Smooth muscle cell (in vitro differentiated cells): Measurements from ENCODE around the gene KRT37. TPM values are rescaled to one million over a fixed set of nuclear protein-coding genes. Genes with fewer than 3 reads are reported as not detected.

ENCODE experiments used
- DNase-seq: peaks from one replicate; lab custom pipeline; 2025; ENCODE audit not compliant: unreplicated experiment; lab: John Stamatoyannopoulos, UW
- H2AFZ ChIP-seq: fragments of 200-600 bp; sonication (generic); 2 replicates; pipeline ENCODE4 v1.6.0; 2016; ENCODE audit warnings: antibody characterized with exemption, low read depth, mild to moderate bottlenecking
- H3F3A ChIP-seq: fragments of 200-600 bp; sonication (generic); 2 replicates; pipeline ENCODE4 v1.6.0; 2017; ENCODE audit warnings: antibody characterized with exemption, low read depth
- H3K27ac ChIP-seq: fragments of 200-600 bp; sonication (generic); 2 replicates; pipeline ENCODE4 v1.5.1; 2016; ENCODE audit warnings: low read depth, mild to moderate bottlenecking
- H3K27me3 ChIP-seq: fragments of 200-600 bp; sonication (generic); 2 replicates; pipeline ENCODE4 v1.6.1; 2016; ENCODE audit warnings: low read depth, mild to moderate bottlenecking
- H3K36me3 ChIP-seq: fragments of 200-600 bp; sonication (generic); 2 replicates; pipeline ENCODE4 v1.5.1; 2016; ENCODE audit warnings: low read depth
- H3K4me1 ChIP-seq: fragments of 200-600 bp; sonication (generic); 2 replicates; pipeline ENCODE4 v1.5.1; 2016; ENCODE audit warnings: low read depth
- H3K4me2 ChIP-seq: fragments of 200-600 bp; sonication (generic); 2 replicates; pipeline ENCODE4 v1.6.0; 2016; ENCODE audit warnings: mild to moderate bottlenecking
- H3K4me3 ChIP-seq: fragments of 200-600 bp; sonication (generic); 2 replicates; pipeline ENCODE4 v1.5.1; 2016; ENCODE audit warnings: mild to moderate bottlenecking
- H3K79me2 ChIP-seq: fragments of 200-600 bp; sonication (generic); 2 replicates; pipeline ENCODE4 v1.6.0; 2016; ENCODE audit warnings: low read depth, mild to moderate bottlenecking
- H3K9ac ChIP-seq: fragments of 200-600 bp; sonication (generic); 2 replicates; pipeline ENCODE4 v1.6.0; 2016; ENCODE audit warnings: low read depth
- H3K9me3 ChIP-seq: fragments of 200-600 bp; sonication (generic); replicated peaks from 2 replicates; pipeline ENCODE4 v1.5.1; 2016; ENCODE audit warnings: low read depth
- H4K20me1 ChIP-seq: fragments of 200-600 bp; sonication (generic); 2 replicates; pipeline ENCODE4 v1.6.0; 2016; ENCODE audit warnings: low read depth
- WGBS: methylation state at CpG from one replicate; pipeline ENCODE4 v1.1.7; 2016; ENCODE audit warnings: low lambda C conversion rate; 5-methylcytosine and 5-hydroxymethylcytosine counted together
- polyA plus RNA-seq: library from polyadenylated mRNA; unstranded; fragments of >200 nt; fragmentation: Nextera tagmentation; extraction: Ambion mirVana; gene quantifications from 2 replicates; pipeline ENCODE4 v1.2.1, GENCODE V29; 2016
- total RNA-seq: library from RNA; depleted of rRNA; stranded (reverse); fragments of >200 nt; gene quantifications from 2 replicates; pipeline ENCODE4 v1.2.3, GENCODE V29; 2014
- TF ChIP-seq, protein P1 (sequence below): fragments of 200-600 bp; sonication (generic); IDR thresholded peaks from 2 replicates; pipeline ENCODE4 v1.5.1; 2017; ENCODE audit warnings: borderline replicate concordance, mild to moderate bottlenecking, antibody characterized with exemption; ENCODE audit not compliant: insufficient read depth, poor library complexity, severe bottlenecking

KRT37 gene
- total and polyA plus RNA-seq, 2 experiments from 2014 or later: 0.40 TPM; not detected in 1

- Histone ChIP-seq H3K9ac (no peak overlapping the region), H3K4me1 (no peaks in the 10 kb centered on the region), H3K36me3 (no peaks in the 10 kb centered on the region), H3F3A (no peaks in the 10 kb centered on the region), H3K79me2 (no peaks in the 10 kb centered on the region), H4K20me1 (no peaks in the 10 kb centered on the region), H3K27me3 (no peaks in the 10 kb centered on the region), H3K9me3 (no peaks in the 10 kb centered on the region), H3K27ac (no peak overlapping the region), H3K4me3 (no peak overlapping the region), H3K4me2 (no peak overlapping the region), H2AFZ (no peak overlapping the region)
- TF ChIP-seq, protein P1, sequence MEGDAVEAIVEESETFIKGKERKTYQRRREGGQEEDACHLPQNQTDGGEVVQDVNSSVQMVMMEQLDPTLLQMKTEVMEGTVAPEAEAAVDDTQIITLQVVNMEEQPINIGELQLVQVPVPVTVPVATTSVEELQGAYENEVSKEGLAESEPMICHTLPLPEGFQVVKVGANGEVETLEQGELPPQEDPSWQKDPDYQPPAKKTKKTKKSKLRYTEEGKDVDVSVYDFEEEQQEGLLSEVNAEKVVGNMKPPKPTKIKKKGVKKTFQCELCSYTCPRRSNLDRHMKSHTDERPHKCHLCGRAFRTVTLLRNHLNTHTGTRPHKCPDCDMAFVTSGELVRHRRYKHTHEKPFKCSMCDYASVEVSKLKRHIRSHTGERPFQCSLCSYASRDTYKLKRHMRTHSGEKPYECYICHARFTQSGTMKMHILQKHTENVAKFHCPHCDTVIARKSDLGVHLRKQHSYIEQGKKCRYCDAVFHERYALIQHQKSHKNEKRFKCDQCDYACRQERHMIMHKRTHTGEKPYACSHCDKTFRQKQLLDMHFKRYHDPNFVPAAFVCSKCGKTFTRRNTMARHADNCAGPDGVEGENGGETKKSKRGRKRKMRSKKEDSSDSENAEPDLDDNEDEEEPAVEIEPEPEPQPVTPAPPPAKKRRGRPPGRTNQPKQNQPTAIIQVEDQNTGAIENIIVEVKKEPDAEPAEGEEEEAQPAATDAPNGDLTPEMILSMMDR: no peak
- 32% methylated on average over 6 of the region's 6 CpGs for WGBS
- no peak for DNase-seq
Observed at GRCh38 chr17:41464682-41465081, 40.3 kb upstream of the KRT37 start.

DNA sequence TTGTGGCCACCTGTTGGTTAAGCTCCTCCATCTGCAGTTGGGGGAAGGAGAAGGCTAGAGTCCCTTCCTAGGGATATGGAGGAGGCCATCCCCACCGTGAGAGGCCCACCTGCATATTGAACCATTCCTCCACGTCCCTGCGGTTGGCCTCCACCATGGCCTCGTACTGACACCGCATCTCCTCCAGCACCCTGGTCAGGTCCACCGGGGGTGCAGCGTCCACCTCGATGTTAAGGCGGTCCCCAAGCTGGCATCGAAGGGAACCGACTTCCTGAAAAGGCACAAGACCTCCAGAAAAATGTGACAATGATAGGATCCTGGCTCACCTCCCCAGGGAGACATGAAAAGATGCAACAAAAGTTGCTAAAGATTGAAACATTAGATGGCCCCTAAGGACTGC lies 39.8 kb upstream of the KRT37 start:
- TF ChIP-seq, protein P1: no peak
- no peaks in the 10 kb centered on the region for H3K36me3 ChIP-seq
- no peak overlapping the region for H2AFZ ChIP-seq
- DNase-seq: no peak
- no peaks in the 10 kb centered on the region for H4K20me1 ChIP-seq
- H3K4me3 ChIP-seq: no peak overlapping the region
- 98% methylated on average over 11 of the region's 11 CpGs for WGBS
- H3K9ac ChIP-seq: no peak overlapping the region
- no peaks in the 10 kb centered on the region for H3K9me3 ChIP-seq
- no peaks in the 10 kb centered on the region for H3F3A ChIP-seq
- no peak overlapping the region for H3K27ac ChIP-seq
- H3K79me2 ChIP-seq: no peaks in the 10 kb centered on the region
- H3K4me1 ChIP-seq: no peaks in the 10 kb centered on the region
- H3K27me3 ChIP-seq: no peaks in the 10 kb centered on the region
- H3K4me2 ChIP-seq: no peak overlapping the region

GRCh38 chr17:41463746-41464145 lies 39.4 kb upstream of the KRT37 start:
- TF ChIP-seq, protein P1: no peak
- Histone ChIP-seq H4K20me1 (no peaks in the 10 kb centered on the region), H3K36me3 (no peaks in the 10 kb centered on the region), H3K4me1 (no peaks in the 10 kb centered on the region), H3K4me3 (no peak overlapping the region), H3K27me3 (no peaks in the 10 kb centered on the region), H3K79me2 (no peaks in the 10 kb centered on the region), H3K9ac (no peak overlapping the region), H3K9me3 (no peaks in the 10 kb centered on the region), H3K4me2 (no peak overlapping the region), H3F3A (no peaks in the 10 kb centered on the region), H2AFZ (no peak overlapping the region), H3K27ac (no peak overlapping the region)
- DNase-seq: no peak
- WGBS: 95% methylated on average over 8 of the region's 8 CpGs

- no peak overlapping the region for H3K4me2 ChIP-seq
- H3K9ac ChIP-seq: no peak overlapping the region
- H3K79me2 ChIP-seq: no peaks in the 10 kb centered on the region
- H3K4me1 ChIP-seq: no peaks in the 10 kb centered on the region
- no peaks in the 10 kb centered on the region for H4K20me1 ChIP-seq
- no peak overlapping the region for H2AFZ ChIP-seq
- WGBS: 82% methylated on average over 15 of the region's 15 CpGs
- TF ChIP-seq, protein P1: no peak
- H3K4me3 ChIP-seq: no peak overlapping the region
- H3K36me3 ChIP-seq: no peaks in the 10 kb centered on the region
- H3F3A ChIP-seq: no peaks in the 10 kb centered on the region
- no peak overlapping the region for H3K27ac ChIP-seq
- no peaks in the 10 kb centered on the region for H3K9me3 ChIP-seq
- DNase-seq: no peak
- H3K27me3 ChIP-seq: no peaks in the 10 kb centered on the region
Observed at GRCh38 chr17:41462705-41463104, 38.3 kb upstream of the KRT37 start.
